ENCODE measurements around the gene S1PR1.
A peak's percentile ranks its signal among the peaks of the same experiment; 100 is the strongest.
"Not testable (repeated sequence)": the region's sequence is repeated elsewhere in the genome, so short reads cannot be mapped to it uniquely, and the experiment has no call there.

S1PR1 gene

GRCh38 chr1:101219924-101220870 is 16.6 kb upstream of the S1PR1 start:
- DNase-seq (ENCODE audit: low spot score), result no peak

GRCh38 chr1:101220906-101221305 is 15.9 kb upstream of the S1PR1 start:
- DNase-seq (ENCODE audit: low spot score), result no peak

- no peak for DNase-seq (ENCODE audit: low spot score)
These were observed 14.8 kb upstream of the S1PR1 start for GRCh38 chr1:101221945-101222429.

GRCh38 chr1:101227837-101228236 is 9.0 kb upstream of the S1PR1 start:
- no peak for DNase-seq (ENCODE audit: low spot score)

- no peak for DNase-seq (ENCODE audit: low spot score)
These were observed 8.2 kb upstream of the S1PR1 start for GRCh38 chr1:101228424-101229134.

- not testable (repeated sequence) for DNase-seq (ENCODE audit: low spot score)
These were observed 4.6 kb upstream of the S1PR1 start for GRCh38 chr1:101232182-101232581.

- DNase-seq (ENCODE audit: low spot score), result no peak
These were observed 3.3 kb upstream of the S1PR1 start for GRCh38 chr1:101233495-101233894.

GRCh38 chr1:101235216-101235695 is 1.6 kb upstream of the S1PR1 start:
- DNase-seq (ENCODE audit: low spot score), result peak; percentile 63

GRCh38 chr1:101235696-101236515 is 913 bp upstream of the S1PR1 start:
- DNase-seq (ENCODE audit: low spot score), result peak; percentile 95

- no peak for DNase-seq (ENCODE audit: low spot score)
These were observed 514 bp downstream of the S1PR1 start for GRCh38 chr1:101237229-101237837.

GRCh38 chr1:101238031-101238628 is 1.3 kb downstream of the S1PR1 start:
- peak; percentile 60 for DNase-seq (ENCODE audit: low spot score)

- peak; percentile 94 for DNase-seq (ENCODE audit: low spot score)
These were observed 1.9 kb downstream of the S1PR1 start for GRCh38 chr1:101238681-101239094.

GRCh38 chr1:101239095-101240040 is 2.5 kb downstream of the S1PR1 start:
- DNase-seq (ENCODE audit: low spot score), result peak; percentile 75

- DNase-seq (ENCODE audit: low spot score), result no peak
These were observed 3.2 kb downstream of the S1PR1 start for GRCh38 chr1:101240041-101240430.

GRCh38 chr1:101241485-101242225 is 4.8 kb downstream of the S1PR1 start:
- DNase-seq (ENCODE audit: low spot score), result no peak

GRCh38 chr1:101242324-101243050 is 5.7 kb downstream of the S1PR1 start:
- no peak for DNase-seq (ENCODE audit: low spot score)

GRCh38 chr1:101243751-101244150 is 6.9 kb downstream of the S1PR1 start:
- no peak for DNase-seq (ENCODE audit: low spot score)

- DNase-seq (ENCODE audit: low spot score), result no peak
These were observed 8.0 kb downstream of the S1PR1 start for GRCh38 chr1:101244842-101245241.

All from activated CD4-positive, alpha-beta T cell treated with anti-CD3 and anti-CD28 coated beads, Interleukin-2, Interleukin-4, amounts not matched to agents 100 ng/mL and 50 ng/mL, durations not matched to agents 16 hours and 8 hours (primary cell).